Right atrium auricular region (tissue), 2 donors: ENCODE data around the gene SHISA4. TPM values are rescaled to one million over a fixed set of nuclear protein-coding genes. Genes with fewer than 3 reads are reported as not detected.

Experiments used
- DNase-seq: peaks from one replicate; pipeline ENCODE4 v3.0.0-alpha.2; 2019; ENCODE audit warnings: low spot score
- H3K27ac ChIP-seq, 2 donors: fragments of 200-600 bp; sonication (generic); 1 replicate in 1 of 2; 2 replicates in 1 of 2; pipeline ENCODE4 v1.5.1; 2016 to 2019
- H3K27me3 ChIP-seq, 2 donors: fragments of 200-600 bp; sonication (generic); one replicate each; pipeline versions ENCODE4 v1.5.1 to v1.6.0; 2017 to 2019
- H3K36me3 ChIP-seq: fragments of 200-600 bp; sonication (generic); one replicate; pipeline ENCODE4 v1.5.1; 2016
- H3K4me1 ChIP-seq, 2 donors: fragments of 200-600 bp; sonication (generic); one replicate each; pipeline versions ENCODE4 v1.5.1 to v1.6.0; 2017 to 2019
- H3K4me3 ChIP-seq, 2 donors: fragments of 200-600 bp; sonication (generic); 1 replicate in 1 of 2; 2 replicates in 1 of 2; pipeline ENCODE4 v1.5.1; 2017 to 2019; ENCODE audit warnings: mild to moderate bottlenecking in 1 of 2, moderate library complexity in 1 of 2
- H3K9me3 ChIP-seq, 2 donors: fragments of 200-600 bp; sonication (generic); one replicate each; pipeline ENCODE4 v1.5.1; 2019
- CTCF ChIP-seq, 2 donors: fragments of 200-600 bp; sonication (generic); IDR thresholded peaks; one replicate each; pipeline ENCODE4 v1.5.1; 2019; ENCODE audit warnings: antibody characterized with exemption in 2 of 2
- total RNA-seq, 2 donors: library from RNA; depleted of rRNA; stranded (reverse); fragments of >200 nt; gene quantifications; one replicate each; pipeline ENCODE4 v1.1.0, GENCODE V29; 2016

SHISA4 gene
- total RNA-seq, 2 donors from 2014 or later, result 74.2 to 176 TPM

- Histone ChIP-seq H3K4me1 (no peaks in the 10 kb centered on the region), H3K9me3 (no peaks in the 10 kb centered on the region), H3K4me3 (no peak overlapping the region), H3K27me3 (no peaks in the 10 kb centered on the region), H3K27ac (no peak overlapping the region), H3K36me3 (peaks cover 9% of the 10 kb centered on the region)
- no peak for TF ChIP-seq CTCF (IDR thresholded peaks at IDR 0.05)
- no peak for DNase-seq
Observed at GRCh38 chr1:201930803-201931202, 42.1 kb downstream of the SHISA4 start.

DNA sequence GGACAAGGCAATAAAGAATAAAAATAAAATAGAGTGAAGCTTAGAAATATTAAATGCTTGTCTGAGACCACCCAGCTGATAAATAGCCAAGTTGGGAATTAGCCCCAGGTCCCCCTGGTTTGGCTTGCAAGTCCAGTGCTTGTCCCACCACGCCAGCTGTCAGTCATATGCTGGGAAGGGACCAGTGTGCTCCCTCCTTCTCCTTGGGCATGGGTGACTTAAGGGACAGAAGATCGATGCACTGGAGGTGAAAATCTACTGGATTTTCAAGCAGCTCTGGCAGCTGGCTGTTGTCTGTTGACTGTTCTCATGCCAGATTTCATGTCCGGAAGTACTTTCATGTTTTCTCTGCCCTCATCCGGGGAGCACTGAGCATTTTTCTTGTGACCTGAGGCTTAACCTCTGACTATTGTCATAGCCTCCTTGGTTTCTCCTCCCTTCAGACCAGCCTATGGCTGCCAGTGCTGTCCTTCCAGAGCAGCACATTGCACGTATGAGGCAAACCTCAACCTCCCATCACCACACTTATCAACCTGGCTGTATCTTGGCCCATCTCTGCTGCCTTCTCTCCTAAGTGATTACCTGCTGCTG is 45.2 kb downstream of the SHISA4 start:
- no peak overlapping the region for H3K4me3 ChIP-seq
- DNase-seq, result no peak
- no peak overlapping the region for H3K27ac ChIP-seq
- peaks cover 9% of the 10 kb centered on the region for H3K36me3 ChIP-seq
- TF ChIP-seq CTCF (IDR thresholded peaks at IDR 0.05), result no peak
- no peaks in the 10 kb centered on the region for H3K27me3 ChIP-seq
- no peaks in the 10 kb centered on the region for H3K9me3 ChIP-seq
- H3K4me1 ChIP-seq, result peaks cover 0 to 13% of the 10 kb centered on the region in 2 donors

GRCh38 chr1:201937624-201938213 is 49.0 kb downstream of the SHISA4 start:
- peaks cover 0 to 31% of the 10 kb centered on the region in 2 donors for H3K4me1 ChIP-seq
- peak overlapping the region in 1 of 2 donors; percentile 63 for H3K27ac ChIP-seq
- no peak for DNase-seq
- H3K36me3 ChIP-seq, result no peaks in the 10 kb centered on the region
- no peaks in the 10 kb centered on the region for H3K27me3 ChIP-seq
- H3K9me3 ChIP-seq, result no peaks in the 10 kb centered on the region
- TF ChIP-seq CTCF (IDR thresholded peaks at IDR 0.05), result no peak
- H3K4me3 ChIP-seq, result no peak overlapping the region

DNA sequence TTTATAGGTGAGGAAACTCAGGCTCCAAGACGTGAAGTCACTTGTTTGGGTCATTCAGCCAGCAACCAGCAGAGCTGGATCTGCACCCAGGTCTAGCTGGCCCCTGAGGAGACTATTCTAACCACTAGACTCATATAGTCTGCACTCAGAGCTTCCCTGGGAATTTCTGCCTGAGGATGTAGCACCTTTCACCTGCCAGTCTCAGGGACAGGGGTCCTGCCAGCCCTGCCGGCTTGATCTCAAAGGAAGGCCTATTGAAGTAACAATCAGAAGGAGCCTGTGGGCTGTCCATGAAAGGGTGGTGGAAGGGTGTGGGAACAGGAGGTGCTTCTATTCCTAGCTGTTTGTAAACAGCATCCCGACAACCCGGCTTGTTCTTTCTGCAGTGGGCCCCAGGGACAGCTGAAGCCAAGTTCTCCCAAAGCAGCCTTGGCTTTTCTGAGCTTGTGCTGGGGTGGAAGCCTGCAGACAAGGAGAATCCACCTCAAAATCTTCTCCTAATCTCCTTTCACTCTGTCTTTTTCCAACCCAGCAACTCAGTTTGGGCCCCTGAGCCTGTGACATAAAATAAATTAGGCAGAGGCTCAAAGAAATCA is 49.8 kb downstream of the SHISA4 start:
- TF ChIP-seq CTCF (IDR thresholded peaks at IDR 0.05), result no peak
- Histone ChIP-seq H3K27me3 (no peaks in the 10 kb centered on the region), H3K36me3 (peaks cover under 1% of the 10 kb centered on the region), H3K9me3 (no peaks in the 10 kb centered on the region), H3K4me1 (peaks cover 0 to 31% of the 10 kb centered on the region in 2 donors), H3K27ac (peak overlapping the region; percentile 37 to 63), H3K4me3 (no peak overlapping the region)
- no peak for DNase-seq

DNA sequence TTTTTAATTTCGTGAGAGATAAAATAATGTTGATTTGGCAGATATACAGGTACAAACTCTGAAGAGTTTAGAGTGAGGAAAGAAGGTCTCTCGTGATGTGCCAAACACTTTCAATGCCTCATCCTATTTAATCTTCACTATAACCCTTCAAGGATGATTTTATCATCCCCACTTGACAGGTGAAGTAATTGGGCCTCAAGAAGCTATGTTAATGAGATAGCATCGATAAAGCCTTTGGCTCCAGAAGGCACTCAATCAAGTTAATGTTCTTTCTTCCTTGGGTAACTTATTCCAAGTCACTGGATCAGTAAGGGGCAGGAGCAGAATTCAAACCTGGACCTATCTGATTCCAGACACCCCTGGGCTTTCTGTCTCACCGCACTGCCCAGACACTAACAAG is 50.5 kb downstream of the SHISA4 start:
- no peak overlapping the region for H3K4me3 ChIP-seq
- peaks cover 6% of the 10 kb centered on the region for H3K36me3 ChIP-seq
- no peaks in the 10 kb centered on the region for H3K27me3 ChIP-seq
- H3K27ac ChIP-seq, result peak overlapping the region; percentile 37 to 63
- no peaks in the 10 kb centered on the region for H3K9me3 ChIP-seq
- no peak for DNase-seq
- H3K4me1 ChIP-seq, result peaks cover 0 to 31% of the 10 kb centered on the region in 2 donors
- no peak for TF ChIP-seq CTCF (IDR thresholded peaks at IDR 0.05)
